HUES64 (cell line): Measurements from ENCODE around the gene BCAS3.

ENCODE experiments used
- H3K27ac ChIP-seq: 2 replicates; pipeline ENCODE4 v1.7.0; 2013; ENCODE audit warnings: low read depth, low read length, inconsistent platforms
- H3K27me3 ChIP-seq: 2 replicates; pipeline ENCODE4 v1.6.1; 2013; ENCODE audit warnings: mild to moderate bottlenecking, low read length; ENCODE audit not compliant: insufficient read depth
- H3K36me3 ChIP-seq: 2 replicates; pipeline ENCODE4 v1.6.1; 2013; ENCODE audit warnings: mild to moderate bottlenecking, low read length; ENCODE audit not compliant: insufficient read depth
- H3K4me1 ChIP-seq: 2 replicates; pipeline ENCODE4 v1.6.1; 2013; ENCODE audit warnings: mild to moderate bottlenecking, low read length, moderate library complexity; ENCODE audit not compliant: insufficient read depth
- H3K4me3 ChIP-seq: 2 replicates; pipeline ENCODE4 v1.5.1; 2013; ENCODE audit warnings: mild to moderate bottlenecking, low read length, moderate library complexity
- H3K9ac ChIP-seq: 2 replicates; pipeline ENCODE4 v1.6.1; 2013; ENCODE audit warnings: mild to moderate bottlenecking, low read depth, low read length
- H3K9me3 ChIP-seq: 2 replicates; pipeline ENCODE4 v1.6.1; 2013; ENCODE audit warnings: low read depth, low read length; ENCODE audit not compliant: insufficient read depth
- WGBS: fragments of 150-250, 120-280 bp; methylation state at CpG from one replicate; pipeline ENCODE4 v1.1.7; 2013; ENCODE audit warnings: missing lambda C conversion rate; 5-methylcytosine and 5-hydroxymethylcytosine counted together

Gene BCAS3

DNA sequence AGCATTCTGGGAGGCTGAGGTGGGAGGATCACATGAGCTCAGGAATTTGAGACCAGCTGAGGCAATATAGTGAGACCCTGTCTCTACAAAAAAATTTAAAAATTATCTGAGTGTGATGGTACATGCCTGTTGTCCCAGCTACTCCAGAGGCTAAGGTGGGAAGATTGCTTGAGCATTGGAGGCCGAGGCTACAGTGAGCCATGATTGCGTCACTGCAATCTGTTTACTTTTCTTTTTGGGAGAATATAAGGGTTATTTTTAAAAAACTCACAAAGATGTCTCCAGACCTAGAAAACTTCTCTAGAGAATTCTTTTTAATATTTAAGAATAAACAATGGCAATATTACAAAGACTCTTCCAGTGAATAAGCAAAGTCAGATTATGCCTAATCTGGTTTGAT is 226.9 kb downstream of the BCAS3 start:
- WGBS, result 98% methylated on average over 2 of the region's 2 CpGs
- Histone ChIP-seq H3K36me3 (no peaks in the 10 kb centered on the region), H3K4me1 (peaks cover 13% of the 10 kb centered on the region), H3K27me3 (no peaks in the 10 kb centered on the region), H3K27ac (no peak overlapping the region), H3K9ac (no peak overlapping the region), H3K9me3 (no peaks in the 10 kb centered on the region), H3K4me3 (no peak overlapping the region)

DNA sequence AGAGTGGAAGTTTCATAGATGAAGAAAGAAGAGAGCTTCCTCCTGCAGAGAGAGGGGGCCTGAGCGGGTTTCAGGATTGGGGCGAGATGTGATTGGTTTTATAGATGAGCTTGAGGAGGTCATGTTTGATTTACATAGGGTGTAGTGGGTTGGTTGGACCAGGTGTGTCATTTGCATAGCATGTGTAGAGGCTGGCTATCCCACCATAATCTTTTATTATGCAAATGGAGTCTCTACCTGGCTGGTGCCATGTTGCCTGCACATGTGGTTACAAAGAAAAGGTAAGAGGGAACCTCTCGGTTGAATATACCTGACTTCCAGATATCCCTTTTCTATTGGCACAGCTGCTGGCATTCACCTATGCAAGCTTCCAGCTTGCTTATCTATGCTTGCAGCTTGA is 228.1 kb downstream of the BCAS3 start:
- Histone ChIP-seq H3K27ac (no peak overlapping the region), H3K4me1 (peaks cover 13% of the 10 kb centered on the region), H3K27me3 (no peaks in the 10 kb centered on the region), H3K9ac (no peak overlapping the region), H3K4me3 (no peak overlapping the region), H3K9me3 (no peaks in the 10 kb centered on the region), H3K36me3 (no peaks in the 10 kb centered on the region)
- 91% methylated on average over 3 of the region's 3 CpGs for WGBS

DNA sequence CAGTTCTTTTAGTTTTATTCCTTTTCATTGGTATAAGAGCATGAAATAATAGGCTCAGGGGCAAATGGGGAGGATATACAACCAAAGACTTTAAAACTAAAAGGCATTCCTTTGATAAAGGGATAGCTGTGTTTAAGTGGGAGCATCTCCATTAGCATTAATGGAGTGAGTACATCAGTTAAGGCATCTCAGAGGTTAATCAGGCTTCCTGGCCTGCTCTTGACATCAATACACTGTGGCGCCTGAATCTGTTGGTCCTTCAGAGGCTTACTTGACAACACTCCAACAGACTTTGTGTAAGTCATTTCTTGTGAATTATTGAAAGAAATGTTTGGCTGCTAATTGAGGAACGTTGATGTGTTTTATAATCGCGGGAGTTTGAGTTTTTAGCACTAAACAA is 230.7 kb downstream of the BCAS3 start:
- H3K27me3 ChIP-seq, result no peaks in the 10 kb centered on the region
- peaks cover 13% of the 10 kb centered on the region for H3K4me1 ChIP-seq
- no peak overlapping the region for H3K4me3 ChIP-seq
- no peaks in the 10 kb centered on the region for H3K9me3 ChIP-seq
- no peak overlapping the region for H3K9ac ChIP-seq
- H3K36me3 ChIP-seq, result no peaks in the 10 kb centered on the region
- WGBS, result 88% methylated on average over 4 of the region's 4 CpGs
- H3K27ac ChIP-seq, result no peak overlapping the region

DNA sequence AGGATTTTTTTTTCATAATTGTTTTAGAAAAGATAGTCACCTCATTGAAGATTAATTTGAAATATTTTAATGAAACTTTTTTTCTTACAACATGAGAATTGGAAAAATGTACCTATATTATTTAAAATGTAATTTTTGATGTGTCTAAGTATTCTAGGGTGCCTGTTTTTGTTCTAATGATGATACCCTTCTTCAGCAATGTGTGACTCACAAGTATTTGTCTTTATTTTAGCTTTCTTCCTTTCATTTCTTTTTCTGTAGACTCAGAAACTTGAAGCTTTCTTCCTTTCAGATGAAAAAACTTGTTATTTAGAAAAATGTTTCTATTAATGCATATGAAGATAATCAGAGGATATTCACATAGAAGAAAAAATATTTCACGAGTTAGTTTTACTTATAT is 231.8 kb downstream of the BCAS3 start:
- no CpG with 5 or more reads among the region's 1 CpG for WGBS
- Histone ChIP-seq H3K27ac (no peak overlapping the region), H3K4me1 (peaks cover 13% of the 10 kb centered on the region), H3K9ac (no peak overlapping the region), H3K36me3 (no peaks in the 10 kb centered on the region), H3K9me3 (no peaks in the 10 kb centered on the region), H3K4me3 (no peak overlapping the region), H3K27me3 (no peaks in the 10 kb centered on the region)

DNA sequence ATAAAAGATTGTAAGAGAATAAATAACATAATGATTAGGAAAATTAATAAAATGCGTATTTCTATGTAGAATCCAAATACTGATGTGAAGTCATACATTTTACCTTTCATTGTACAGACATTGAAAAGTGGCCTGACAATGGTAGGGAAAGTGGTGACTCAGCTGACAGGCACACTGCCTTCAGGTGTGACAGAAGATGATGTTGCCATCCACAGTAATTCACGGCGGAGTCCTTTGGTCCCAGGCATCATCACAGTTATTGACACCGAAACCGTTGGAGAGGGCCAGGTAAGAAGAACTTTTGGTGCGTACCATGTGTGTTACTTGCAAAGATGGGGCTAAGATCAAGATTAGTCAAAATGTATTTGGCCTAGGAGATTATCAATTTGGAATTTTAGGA is 232.8 kb downstream of the BCAS3 start:
- no peak overlapping the region for H3K4me3 ChIP-seq
- WGBS, result 94% methylated on average over 5 of the region's 6 CpGs
- H3K4me1 ChIP-seq, result peaks cover 13% of the 10 kb centered on the region
- no peak overlapping the region for H3K9ac ChIP-seq
- H3K36me3 ChIP-seq, result no peaks in the 10 kb centered on the region; the same call in 1 of the 2 replicates
- 0 out of 2 replicates have a peak, but pooled peaks cover 4% of the 10 kb centered on the region for H3K9me3 ChIP-seq
- no peak overlapping the region for H3K27ac ChIP-seq
- no peaks in the 10 kb centered on the region for H3K27me3 ChIP-seq

DNA sequence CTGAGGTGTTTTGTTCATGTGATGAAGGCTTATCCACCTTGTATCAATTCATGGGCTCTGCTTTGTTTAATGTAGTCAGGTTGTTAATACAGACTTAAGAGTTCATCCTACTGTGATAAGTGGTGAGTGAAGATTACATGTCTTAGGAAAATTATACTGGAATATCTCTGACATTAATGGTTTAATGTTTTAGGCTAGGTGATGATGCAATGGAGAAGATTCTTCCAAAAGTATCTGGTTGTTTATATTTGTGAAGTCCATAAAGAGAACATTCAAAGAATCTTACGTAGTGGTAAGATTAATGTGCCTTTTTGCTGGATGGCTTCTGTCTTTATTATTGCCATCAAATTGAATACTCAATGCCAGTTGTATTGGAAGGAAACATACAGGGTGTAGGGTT is 236.4 kb downstream of the BCAS3 start:
- Histone ChIP-seq H3K4me3 (no peak overlapping the region), H3K36me3 (no peaks in the 10 kb centered on the region; the same call in 1 of the 2 replicates), H3K4me1 (no peaks in the 10 kb centered on the region), H3K9ac (no peak overlapping the region), H3K27me3 (no peaks in the 10 kb centered on the region), H3K9me3 (peaks cover 15% of the 10 kb centered on the region; the same call in 1 of the 2 replicates), H3K27ac (no peak overlapping the region)
- 89% methylated on average over 1 of the region's 1 CpG for WGBS

DNA sequence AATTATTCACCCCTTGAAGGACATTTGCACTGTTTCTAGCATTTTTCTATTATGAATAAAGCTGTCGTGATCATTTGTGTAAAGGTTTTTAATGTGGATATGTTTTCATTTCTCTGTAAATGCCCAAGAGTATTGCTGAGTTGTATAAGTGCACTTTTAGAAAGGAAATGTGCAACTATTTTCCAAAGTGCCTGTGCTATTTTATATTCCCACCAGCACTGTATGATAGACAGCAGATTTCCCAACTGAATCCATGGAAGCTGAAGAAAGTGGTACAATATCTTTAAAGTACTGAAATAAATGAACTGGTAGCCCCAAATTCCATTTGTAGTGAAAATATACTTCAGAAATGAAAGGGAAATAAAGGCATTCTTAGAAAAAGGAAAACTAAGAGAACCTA is 238.4 kb downstream of the BCAS3 start:
- Histone ChIP-seq H3K4me3 (no peak overlapping the region), H3K9ac (no peak overlapping the region), H3K4me1 (no peaks in the 10 kb centered on the region), H3K36me3 (no peaks in the 10 kb centered on the region; the same call in 1 of the 2 replicates), H3K9me3 (peaks cover 15% of the 10 kb centered on the region; the same call in 1 of the 2 replicates), H3K27ac (no peak overlapping the region), H3K27me3 (no peaks in the 10 kb centered on the region)
- WGBS, result 96% methylated on average over 1 of the region's 1 CpG

DNA sequence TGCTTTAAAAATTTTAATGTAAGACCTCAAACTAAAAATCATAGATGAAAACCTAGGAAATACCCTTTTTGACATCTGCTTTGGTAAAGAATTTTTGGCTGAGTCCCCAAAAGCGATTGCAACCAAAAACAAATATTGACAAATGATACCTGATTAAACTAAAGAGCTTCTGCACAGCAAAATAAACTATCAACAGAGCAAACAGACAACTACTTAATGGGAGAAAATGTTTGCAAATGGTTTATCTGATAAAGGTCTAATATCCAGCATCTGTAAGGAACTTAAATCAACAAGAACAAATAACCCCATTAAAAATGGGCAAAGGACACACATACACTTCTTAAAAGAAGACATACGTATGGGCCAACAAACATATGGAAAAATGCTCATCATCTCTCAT is 242.5 kb downstream of the BCAS3 start:
- Histone ChIP-seq H3K36me3 (no peaks in the 10 kb centered on the region; the same call in 1 of the 2 replicates), H3K9ac (no peak overlapping the region), H3K9me3 (peaks cover 14% of the 10 kb centered on the region; the same call in 1 of the 2 replicates), H3K27me3 (no peaks in the 10 kb centered on the region), H3K4me1 (no peaks in the 10 kb centered on the region), H3K27ac (no peak overlapping the region), H3K4me3 (no peak overlapping the region)
- WGBS, result 93% methylated on average over 2 of the region's 2 CpGs

DNA sequence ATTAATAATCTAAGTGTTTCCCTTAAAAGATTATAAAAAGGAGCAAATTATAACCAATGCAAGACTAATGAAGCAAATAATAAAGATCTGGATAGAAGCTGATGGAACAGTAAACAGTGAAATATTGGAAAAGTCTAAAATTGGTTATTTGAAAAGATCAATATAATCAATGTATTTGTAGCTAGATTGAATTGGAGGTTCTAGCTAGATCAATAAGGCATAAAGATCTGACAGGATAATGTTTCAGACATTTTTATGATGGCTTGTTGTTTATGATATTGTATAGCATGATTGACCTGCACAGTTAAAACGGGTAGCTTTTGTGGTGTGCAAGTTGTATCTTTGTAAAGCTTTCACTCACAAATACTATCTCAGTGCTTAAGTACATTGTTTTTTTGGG is 245.3 kb downstream of the BCAS3 start:
- Histone ChIP-seq H3K9me3 (no peaks in the 10 kb centered on the region), H3K4me3 (no peak overlapping the region), H3K9ac (no peak overlapping the region), H3K4me1 (no peaks in the 10 kb centered on the region), H3K36me3 (no peaks in the 10 kb centered on the region), H3K27me3 (no peaks in the 10 kb centered on the region), H3K27ac (no peak overlapping the region)
- 100% methylated on average over 1 of the region's 1 CpG for WGBS

DNA sequence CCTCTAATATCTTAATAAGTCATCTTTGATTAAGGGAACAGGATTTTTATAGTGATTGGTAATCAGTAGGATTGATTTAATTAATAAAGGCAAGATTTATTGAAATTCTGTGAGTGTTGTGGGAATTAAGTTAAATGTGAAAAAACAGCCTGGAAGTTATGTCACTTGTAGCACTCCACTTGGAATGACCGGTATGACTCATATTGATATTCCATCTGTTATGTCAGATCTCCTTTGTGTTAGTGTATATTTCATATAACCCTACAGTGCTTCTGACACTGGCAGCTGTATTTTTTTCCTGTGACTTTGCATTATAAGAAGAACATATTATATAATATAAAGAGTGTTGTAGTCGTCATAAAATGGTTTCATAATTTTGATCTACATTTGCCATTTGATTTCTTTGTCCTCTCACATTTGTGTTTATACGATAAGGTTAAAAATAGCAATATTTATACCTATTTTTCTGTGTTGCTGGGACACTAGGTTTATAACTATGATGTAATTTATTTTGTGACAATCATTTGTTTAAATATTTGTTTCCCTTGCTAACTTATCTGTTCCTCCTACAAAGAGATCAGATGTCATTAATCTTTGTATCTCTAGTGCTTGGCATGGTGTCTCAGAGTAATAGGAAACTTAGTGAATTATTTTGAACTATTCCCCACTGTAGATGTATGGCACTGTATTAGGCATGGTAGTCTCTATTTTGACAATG is 249.0 kb downstream of the BCAS3 start:
- no peaks in the 10 kb centered on the region for H3K4me1 ChIP-seq

DNA sequence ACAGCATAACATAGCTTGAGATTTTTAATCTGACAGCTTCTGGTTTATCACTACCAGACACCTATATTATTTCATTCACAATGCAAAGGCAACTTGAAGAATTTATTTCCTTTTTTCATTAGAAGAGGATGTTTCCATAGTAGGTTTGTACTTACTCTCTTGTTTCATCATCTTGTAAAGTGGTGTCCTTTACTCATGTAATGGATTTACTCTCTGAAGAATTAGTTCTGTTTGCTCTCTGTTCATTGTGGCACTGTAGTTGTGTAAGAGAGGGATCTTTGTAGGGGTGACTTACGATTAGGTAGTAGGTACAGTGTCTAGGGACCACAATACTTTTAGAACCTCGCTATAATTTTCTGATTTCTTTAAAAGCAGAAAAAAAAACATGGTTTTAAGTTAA is 256.1 kb downstream of the BCAS3 start:
- no peaks in the 10 kb centered on the region for H3K36me3 ChIP-seq
- 95% methylated on average over 2 of the region's 2 CpGs for WGBS
- H3K4me3 ChIP-seq, result no peak overlapping the region
- H3K4me1 ChIP-seq, result peaks cover 5% of the 10 kb centered on the region
- H3K27ac ChIP-seq, result no peak overlapping the region
- H3K9ac ChIP-seq, result no peak overlapping the region
- no peaks in the 10 kb centered on the region for H3K27me3 ChIP-seq
- H3K9me3 ChIP-seq, result no peaks in the 10 kb centered on the region

More for the DNA sequence above, 249.0 kb downstream of the BCAS3 start:
- Histone ChIP-seq H3K4me3 (no peak overlapping the region), H3K36me3 (no peaks in the 10 kb centered on the region), H3K27ac (no peak overlapping the region), H3K9ac (no peak overlapping the region), H3K9me3 (no peaks in the 10 kb centered on the region), H3K27me3 (no peaks in the 10 kb centered on the region)
- 50% methylated on average over 1 of the region's 3 CpGs for WGBS

DNA sequence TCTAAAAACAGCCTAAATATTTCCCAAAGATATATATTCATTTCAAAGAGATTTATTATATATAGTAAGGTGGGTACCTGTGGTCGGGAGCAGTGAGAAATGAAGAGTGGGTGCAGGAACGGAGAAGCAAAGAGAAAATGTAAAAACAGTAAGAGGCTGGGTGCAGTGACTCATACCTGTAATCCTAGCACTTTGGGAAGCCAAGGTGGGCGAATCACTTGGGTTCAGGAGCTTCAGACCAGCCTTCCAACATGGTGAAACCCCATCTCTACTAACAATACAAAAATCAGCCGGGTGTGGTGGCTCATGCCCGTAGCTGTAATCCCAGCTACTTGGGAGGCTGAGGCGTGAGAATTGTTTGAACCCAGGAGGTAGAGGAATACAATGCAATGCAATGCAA is 257.1 kb downstream of the BCAS3 start:
- no peak overlapping the region for H3K27ac ChIP-seq
- H3K9ac ChIP-seq, result no peak overlapping the region
- H3K9me3 ChIP-seq, result no peaks in the 10 kb centered on the region
- peaks cover 5% of the 10 kb centered on the region for H3K4me1 ChIP-seq
- H3K4me3 ChIP-seq, result no peak overlapping the region
- no peaks in the 10 kb centered on the region for H3K36me3 ChIP-seq
- H3K27me3 ChIP-seq, result no peaks in the 10 kb centered on the region
- 78% methylated on average over 6 of the region's 6 CpGs for WGBS
